GM18517 (cell line): ENCODE results near the gene PEX11G.
"Not testable (repeated sequence)": the region's sequence is repeated elsewhere in the genome, so short reads cannot be mapped to it uniquely, and the experiment has no call there.

Source experiments
- ATAC-seq: cut with Tn5 transposase; IDR thresholded peaks from one replicate; pipeline ENCODE4 v1.9.1; 2021; ENCODE audit warnings: mild to moderate bottlenecking, moderate library complexity; ENCODE audit not compliant: unreplicated experiment

The PEX11G gene

GRCh38 chr19:7441468-7442146 lies 47.2 kb downstream of the PEX11G start:
- ATAC-seq: no peak

- no peak for ATAC-seq
Measured at GRCh38 chr19:7440188-7440975, 48.5 kb downstream of the PEX11G start.

- no peak for ATAC-seq
Measured at GRCh38 chr19:7435586-7435985, 53.2 kb downstream of the PEX11G start.

- no peak for ATAC-seq
Measured at GRCh38 chr19:7434391-7434790, 54.4 kb downstream of the PEX11G start.

GRCh38 chr19:7433456-7433855 lies 55.4 kb downstream of the PEX11G start:
- ATAC-seq: not testable (repeated sequence)

- no peak for ATAC-seq
Measured at GRCh38 chr19:7429638-7430282, 59.1 kb downstream of the PEX11G start.

- no peak for ATAC-seq
Measured at GRCh38 chr19:7428651-7429113, 60.2 kb downstream of the PEX11G start.

- ATAC-seq: no peak
Measured at GRCh38 chr19:7427944-7428343, 60.9 kb downstream of the PEX11G start.

GRCh38 chr19:7426986-7427385 lies 61.8 kb downstream of the PEX11G start:
- no peak for ATAC-seq
